Measurements from ENCODE around the gene VIPR2.

Gene VIPR2

GRCh38 chr7:159035571-159036073 is 109.0 kb downstream of the VIPR2 start:
- no peak for DNase-seq

GRCh38 chr7:159034988-159035387 is 109.7 kb downstream of the VIPR2 start:
- DNase-seq: no peak

GRCh38 chr7:159034394-159034793 is 110.3 kb downstream of the VIPR2 start:
- DNase-seq: no peak

- DNase-seq: no peak
These were observed 110.7 kb downstream of the VIPR2 start for GRCh38 chr7:159033956-159034355.

- no peak for DNase-seq
These were observed 111.2 kb downstream of the VIPR2 start for GRCh38 chr7:159033473-159033825.

GRCh38 chr7:159032753-159033472 is 111.8 kb downstream of the VIPR2 start:
- DNase-seq: no peak

GRCh38 chr7:159032322-159032721 is 112.3 kb downstream of the VIPR2 start:
- no peak for DNase-seq

- no peak for DNase-seq
These were observed 112.9 kb downstream of the VIPR2 start for GRCh38 chr7:159031750-159032149.

GRCh38 chr7:159031135-159031701 is 113.4 kb downstream of the VIPR2 start:
- DNase-seq: no peak

GRCh38 chr7:159030490-159031134 is 114.1 kb downstream of the VIPR2 start:
- DNase-seq: peak; percentile 63 to 78 (median 65)

GRCh38 chr7:159028508-159029401 is 115.9 kb downstream of the VIPR2 start:
- no peak for DNase-seq

GRCh38 chr7:159027789-159028507 is 116.7 kb downstream of the VIPR2 start:
- DNase-seq: no peak

GRCh38 chr7:159027056-159027788 is 117.4 kb downstream of the VIPR2 start:
- DNase-seq: no peak

GRCh38 chr7:159026271-159027055 is 118.2 kb downstream of the VIPR2 start:
- no peak for DNase-seq

GRCh38 chr7:159025161-159025779 is 119.4 kb downstream of the VIPR2 start:
- DNase-seq: no peak

- DNase-seq: no peak
These were observed 120.3 kb downstream of the VIPR2 start for GRCh38 chr7:159024280-159024951.

- no peak for DNase-seq
These were observed 120.9 kb downstream of the VIPR2 start for GRCh38 chr7:159023746-159024145.

- no peak for DNase-seq
These were observed 121.5 kb downstream of the VIPR2 start for GRCh38 chr7:159023206-159023605.

- DNase-seq: no peak
These were observed 122.3 kb downstream of the VIPR2 start for GRCh38 chr7:159022238-159022993.

Data from suppressor macrophage treated with lipopolysaccharide for 1 hour (primary cell).